GM12878 (cell line): ENCODE results near the gene DOP1A. TPM values are rescaled to one million over a fixed set of nuclear protein-coding genes. Genes with fewer than 3 reads are reported as not detected.

Experiments used
- ATAC-seq: fragments of 200-7000 bp; cut with Tn5 transposase; 3 replicates; pipeline ENCODE4 v1.9.1; 2020; ENCODE audit warnings: mild to moderate bottlenecking, moderate library complexity
- BruUV-seq: library from RNA; stranded (reverse); fragments of 400-500 nt; replicated peaks from 2 replicates; lab custom pipeline; 2021; lab: Mats Ljungman, UMichigan
- CTCF ChIA-PET: fragments of 300-600 bp; sonication (Branson Sonifier 250); formaldehyde crosslinking; extraction: SDS; loops from one replicate; lab custom pipeline; 2021; ENCODE audit warnings: inconsistent platforms; lab: Yijun Ruan, JAX
- POLR2A ChIA-PET: fragments of 350-600 bp; formaldehyde crosslinking; extraction: SDS; loops from one replicate; lab custom pipeline; 2021; ENCODE audit warnings: inconsistent platforms; lab: Charles Lee
- RAD21 ChIA-PET: fragments of 300-600 bp; sonication (Branson Sonifier 250); formaldehyde crosslinking; loops from one replicate; lab custom pipeline; 2023; ENCODE audit warnings: antibody characterized with exemption; ENCODE audit not compliant: unreplicated experiment; lab: Charles Lee
- SMC1A ChIA-PET: fragments of 300-600 bp; sonication (Branson Sonifier 250); formaldehyde crosslinking; loops from one replicate; lab custom pipeline; 2023; ENCODE audit not compliant: unreplicated experiment, uncharacterized antibody; lab: Charles Lee
- DNase-seq: peaks from one replicate; pipeline ENCODE4 v3.0.0-alpha.2; 2011; ENCODE audit warnings: low read depth, low spot score
- FAIRE-seq: peaks from 3 replicates; lab custom pipeline; 2011; peaks lifted over from hg19 to GRCh38; lab: Jason Lieb, UNC
- H2AFZ ChIP-seq: 2 replicates; pipeline ENCODE4 v1.6.0; 2011; ENCODE audit warnings: low read depth, low read length, control low read depth; ENCODE audit not compliant: control insufficient read depth
- H3K27ac ChIP-seq: 2 replicates; pipeline ENCODE4 v1.5.1; 2011; ENCODE audit warnings: control low read depth; ENCODE audit not compliant: control insufficient read depth, insufficient read depth
- H3K27me3 ChIP-seq, 2 experiments: replicated peaks in 1 of 2; 2 replicates each; pipeline versions ENCODE4 v1.6.0 to v1.6.1; 2011; ENCODE audit warnings: low read length in 1 of 2; ENCODE audit not compliant: control insufficient read depth in 2 of 2, insufficient read depth in 2 of 2
- H3K36me3 ChIP-seq, 2 experiments: 2 replicates each; pipeline ENCODE4 v1.5.1; 2011; ENCODE audit warnings: low read length in 1 of 2; ENCODE audit not compliant: control insufficient read depth in 2 of 2, insufficient read depth in 2 of 2
- H3K4me1 ChIP-seq: 2 replicates; pipeline ENCODE4 v1.6.1; 2011; ENCODE audit warnings: mild to moderate bottlenecking, low read length, moderate library complexity, mixed read lengths; ENCODE audit not compliant: control insufficient read depth, insufficient read depth
- H3K4me2 ChIP-seq: 2 replicates; pipeline ENCODE4 v1.6.0; 2011; ENCODE audit warnings: control low read depth; ENCODE audit not compliant: control insufficient read depth, insufficient read depth
- H3K4me3 ChIP-seq: fragments of 200-600 bp; sonication (generic); 2 replicates; pipeline ENCODE4 v1.5.1; 2016
- H3K79me2 ChIP-seq: 2 replicates; pipeline ENCODE4 v1.6.0; 2011; ENCODE audit warnings: low read length; ENCODE audit not compliant: control insufficient read depth, insufficient read depth
- H3K9ac ChIP-seq: 2 replicates; pipeline ENCODE4 v1.8.0; 2011; ENCODE audit warnings: low read length, control low read depth, mixed read lengths; ENCODE audit not compliant: control insufficient read depth, insufficient read depth
- H3K9me3 ChIP-seq: replicated peaks from 3 replicates; pipeline ENCODE4 v1.5.1; 2011; ENCODE audit warnings: mild to moderate bottlenecking, low read length; ENCODE audit not compliant: control insufficient read depth, insufficient read depth
- H4K20me1 ChIP-seq: 2 replicates; pipeline ENCODE4 v1.6.0; 2011; ENCODE audit not compliant: control insufficient read depth, insufficient read depth
- BCL11A ChIP-seq: IDR thresholded peaks from 2 replicates; pipeline ENCODE4 v1.6.1; 2011; ENCODE audit warnings: low read depth, low read length
- MEF2A ChIP-seq: IDR thresholded peaks from 2 replicates; pipeline ENCODE4 v1.6.1; 2011; ENCODE audit warnings: low read depth, mild to moderate bottlenecking, low read length, moderate library complexity; ENCODE audit not compliant: insufficient read depth
- NFXL1 ChIP-seq: fragments of 450-650 bp; IDR thresholded peaks from 2 replicates; pipeline ENCODE4 v1.6.1; 2017; ENCODE audit warnings: antibody characterized with exemption, mild to moderate bottlenecking, borderline replicate concordance
- POLR2A ChIP-seq: IDR thresholded peaks from 2 replicates; pipeline ENCODE4 v1.6.1; 2011; ENCODE audit warnings: low read depth, mild to moderate bottlenecking, low read length
- TCF7 ChIP-seq: IDR thresholded peaks from 2 replicates; pipeline ENCODE4 v1.6.1; 2014; ENCODE audit warnings: antibody characterized with exemption, borderline replicate concordance
- YBX1 ChIP-seq: fragments of 450-650 bp; IDR thresholded peaks from 2 replicates; pipeline ENCODE4 v1.6.1; 2016; ENCODE audit warnings: antibody characterized with exemption
- WGBS: methylation state at CpG from one replicate; pipeline ENCODE4 v1.1.6; 2016; ENCODE audit warnings: low lambda C conversion rate; ENCODE audit not compliant: insufficient replicate concordance, insufficient coverage; ENCODE audit errors: missing lambda C conversion rate; 5-methylcytosine and 5-hydroxymethylcytosine counted together
- in situ Hi-C: fragments of 300-500 bp; cut with MboI; formaldehyde crosslinking; loops from 9 replicates; pipeline ENCODE4 v1.14.3; 2018; ENCODE audit warnings: mixed read lengths
- intact Hi-C: fragments of 100-400 bp; cut with micrococcal nuclease; formaldehyde crosslinking; loops from one replicate; pipeline ENCODE4 v1.14.2; 2022; ENCODE audit not compliant: unreplicated experiment
- polyA plus RNA-seq, 11 experiments: library from polyadenylated mRNA; depleted of rRNA in 4 of 11; unstranded in 6 of 11; stranded (reverse) in 5 of 11; fragments of >200 nt; fragmentation: Nextera tagmentation in 4 of 11; fragmentation: Illumina TruSeq in 1 of 11; extraction: Ambion mirVana in 4 of 11; extraction: Trizol in 1 of 11; gene quantifications; 1 replicate in 1 of 11; 2 replicates in 10 of 11; pipeline versions ENCODE4 v1.2.1 to v1.2.3, GENCODE V29; 2011 to 2016; ENCODE audit warnings: inconsistent platforms in 2 of 11, missing spikeins in 2 of 11, low read depth in 1 of 11
- total RNA-seq, 4 experiments: library from RNA; depleted of rRNA in 3 of 4; stranded (reverse); fragments of >200 nt in 3 of 4; fragmentation: Illumina TruSeq in 1 of 4; extraction: Trizol in 1 of 4; gene quantifications; 2 replicates each; pipeline versions ENCODE4 v1.2.1 to v1.2.3, GENCODE V29; 2013 to 2021

The DOP1A gene
- total and polyA plus RNA-seq, 10 of the 15 experiments (the other 5 are each of a cell fraction or from before 2014, with no cell fraction given), result 1.9 to 22.9 (median 10.3) TPM

DNA sequence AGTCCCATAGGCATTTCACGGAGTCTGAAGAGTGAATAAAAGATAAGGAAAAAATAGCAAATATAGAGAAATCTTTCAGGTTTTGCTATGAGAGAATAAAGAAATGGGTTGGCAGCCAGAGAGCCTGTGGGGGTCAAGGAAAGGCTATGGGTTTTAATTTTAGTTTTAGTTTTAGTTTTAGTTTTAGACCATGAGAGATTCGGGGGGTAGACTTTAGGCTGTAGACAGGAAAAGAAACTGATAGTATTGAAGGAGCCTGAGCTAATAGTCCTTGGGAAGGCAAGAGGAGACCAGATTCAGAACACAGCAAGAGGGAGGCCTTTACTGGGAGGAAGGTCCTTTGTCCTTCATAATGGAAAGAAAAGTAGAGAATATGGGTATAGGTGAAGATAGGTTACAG, 19.3 kb downstream of the DOP1A start (continued):
- TF ChIP-seq POLR2A, result peak; percentile 41; the same call in 1 of the 2 replicates
- no peak for TF ChIP-seq MEF2A

GRCh38 chr6:83092756-83093399, 25.4 kb downstream of the DOP1A start:
- CTCF ChIA-PET, result interaction anchor here (0.7 kb wide), 1 partner anchor 128 kb away, joined by 3 read pairs; no protein-coding TSS in a partner anchor
- TF ChIP-seq NFXL1, result no peak
- TF ChIP-seq BCL11A, result no peak
- TF ChIP-seq TCF7, result no peak
- no peak for TF ChIP-seq YBX1
- no peak for FAIRE-seq

More at GRCh38 chr6:83092756-83093399, 25.4 kb downstream of the DOP1A start:
- Histone ChIP-seq H3K36me3 (no peaks in the 10 kb centered on the region), H3K4me1 (no peaks in the 10 kb centered on the region), H3K4me3 (no peak overlapping the region), H2AFZ (no peak overlapping the region), H3K27me3 (no peaks in the 10 kb centered on the region), H3K9ac (no peak overlapping the region), H4K20me1 (no peaks in the 10 kb centered on the region), H3K9me3 (no peaks in the 10 kb centered on the region), H3K4me2 (no peak overlapping the region), H3K79me2 (peaks cover 6% of the 10 kb centered on the region), H3K27ac (no peak overlapping the region)
- intact Hi-C loops (no loop called here), in situ Hi-C loops (no loop called here)
- DNase-seq, result no peak
- ChIA-PET SMC1A (no interaction called here), POLR2A (no interaction called here), RAD21 (interaction anchor here (1.0 to 2.0 kb wide), 2 partner anchors 26 kb away, joined by 3 to 9 read pairs; partner anchors contain the start of gene DOP1A)
- ATAC-seq, result no peak
- no TSS peak for BruUV-seq
- 81% methylated on average over 3 of the region's 3 CpGs for WGBS
